GM21723 (cell line): ENCODE data around the gene SPSB1.

ENCODE experiments used
- ATAC-seq: cut with Tn5 transposase; IDR thresholded peaks from one replicate; pipeline ENCODE4 v1.9.1; 2021; ENCODE audit warnings: mild to moderate bottlenecking, moderate library complexity; ENCODE audit not compliant: unreplicated experiment

SPSB1 gene

GRCh38 chr1:9278585-9279153, 14.0 kb upstream of the SPSB1 start:
- no peak for ATAC-seq

DNA sequence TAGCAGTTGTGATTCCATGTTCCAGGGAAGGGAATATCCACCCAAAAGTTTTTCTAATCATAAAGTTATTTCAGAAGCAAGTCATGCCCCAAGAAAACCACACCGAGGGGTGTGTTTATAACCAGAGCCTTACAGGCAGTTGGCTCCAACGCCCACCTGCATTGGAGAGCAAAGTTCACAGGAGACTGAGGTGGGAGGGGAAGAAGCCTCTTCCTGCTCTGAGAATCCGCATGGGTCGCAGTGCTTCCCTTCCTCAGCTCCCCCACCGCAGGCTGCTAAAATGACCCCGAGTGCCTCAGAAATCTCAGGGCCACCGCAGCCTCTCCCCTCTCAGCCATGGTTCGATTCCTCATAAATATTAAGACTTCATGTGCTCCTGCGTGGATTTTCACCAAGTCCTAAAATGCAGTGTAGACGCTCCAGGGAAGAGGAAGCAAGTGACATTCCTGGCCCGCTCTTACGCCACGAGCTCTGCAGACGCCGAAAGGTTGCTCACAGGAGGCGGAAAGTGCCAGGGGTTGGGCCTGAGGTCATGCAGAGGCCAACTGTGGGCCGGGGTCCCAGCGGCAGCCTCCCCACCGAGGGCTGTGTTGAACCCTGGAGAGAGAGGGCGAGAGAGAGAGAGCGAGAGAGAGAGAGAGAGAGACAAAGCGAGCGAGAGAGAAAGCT, 13.4 kb upstream of the SPSB1 start:
- no peak for ATAC-seq

DNA sequence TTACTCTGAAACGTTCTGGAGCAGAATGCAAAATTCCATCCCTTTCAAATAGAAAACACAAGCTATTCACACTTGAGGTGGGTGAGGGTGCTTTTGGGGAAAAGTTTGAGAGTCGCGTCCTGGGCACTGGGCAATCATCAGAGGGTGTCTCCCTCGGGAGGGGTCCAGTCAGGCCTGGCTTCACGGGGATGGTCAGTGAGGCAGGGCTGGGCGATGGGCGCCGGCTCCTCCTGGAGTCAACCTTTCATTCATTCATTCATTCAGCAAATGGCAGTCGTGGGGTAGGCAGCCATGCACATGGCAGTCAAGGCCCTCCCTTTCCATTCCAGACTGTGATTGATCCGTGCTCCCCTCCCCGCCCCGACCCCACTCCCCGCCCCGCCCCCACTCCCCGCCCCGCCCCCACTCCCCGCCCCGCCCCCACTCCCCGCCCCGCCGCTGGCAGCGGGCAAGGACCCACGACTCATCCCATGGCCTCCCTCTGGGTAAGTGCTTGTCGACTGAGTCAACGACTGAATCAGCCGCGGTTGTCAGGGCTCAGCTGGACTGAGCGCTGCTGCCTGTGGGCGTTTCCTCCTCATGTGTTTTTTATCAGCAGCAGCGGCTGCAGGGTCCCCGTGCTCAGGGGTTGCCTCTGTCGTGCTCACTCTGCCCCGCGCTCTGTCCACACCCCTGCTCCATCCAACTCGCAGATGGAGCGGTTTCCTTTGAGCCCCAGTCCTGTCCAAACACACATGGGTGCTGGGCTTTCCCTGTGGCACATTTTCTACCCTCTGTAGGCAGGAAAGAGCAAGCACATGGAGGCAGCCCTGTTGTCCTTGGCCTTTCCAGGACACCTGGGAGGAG, 12.5 kb upstream of the SPSB1 start:
- no peak for ATAC-seq

GRCh38 chr1:9281071-9281827, 11.4 kb upstream of the SPSB1 start:
- no peak for ATAC-seq

GRCh38 chr1:9281908-9282695, 10.6 kb upstream of the SPSB1 start:
- ATAC-seq = no peak

- no peak for ATAC-seq
Measured at GRCh38 chr1:9282696-9282955, 10.1 kb upstream of the SPSB1 start.

DNA sequence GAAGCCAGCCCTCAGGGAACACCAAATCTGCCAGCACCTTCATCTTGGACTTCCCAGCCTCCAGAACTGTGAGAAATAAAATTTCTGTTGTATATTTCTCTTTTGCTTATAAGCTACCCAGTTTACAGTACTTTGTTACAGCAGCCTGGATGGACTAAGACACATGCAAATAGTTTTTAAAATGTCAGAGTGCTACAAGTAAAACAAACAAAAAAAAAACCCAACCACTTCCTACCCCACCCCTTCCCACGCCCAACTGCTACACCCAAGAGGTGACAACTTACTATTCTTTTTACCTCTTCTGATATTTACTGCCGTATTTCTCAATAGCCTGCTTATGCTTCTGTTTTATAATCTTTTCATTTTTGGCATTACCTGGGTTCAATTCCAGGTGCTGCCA, 8.6 kb upstream of the SPSB1 start:
- ATAC-seq = no peak

- no peak for ATAC-seq
Measured at GRCh38 chr1:9286556-9286955, 6.1 kb upstream of the SPSB1 start.

GRCh38 chr1:9289090-9289534, 3.6 kb upstream of the SPSB1 start:
- no peak for ATAC-seq

DNA sequence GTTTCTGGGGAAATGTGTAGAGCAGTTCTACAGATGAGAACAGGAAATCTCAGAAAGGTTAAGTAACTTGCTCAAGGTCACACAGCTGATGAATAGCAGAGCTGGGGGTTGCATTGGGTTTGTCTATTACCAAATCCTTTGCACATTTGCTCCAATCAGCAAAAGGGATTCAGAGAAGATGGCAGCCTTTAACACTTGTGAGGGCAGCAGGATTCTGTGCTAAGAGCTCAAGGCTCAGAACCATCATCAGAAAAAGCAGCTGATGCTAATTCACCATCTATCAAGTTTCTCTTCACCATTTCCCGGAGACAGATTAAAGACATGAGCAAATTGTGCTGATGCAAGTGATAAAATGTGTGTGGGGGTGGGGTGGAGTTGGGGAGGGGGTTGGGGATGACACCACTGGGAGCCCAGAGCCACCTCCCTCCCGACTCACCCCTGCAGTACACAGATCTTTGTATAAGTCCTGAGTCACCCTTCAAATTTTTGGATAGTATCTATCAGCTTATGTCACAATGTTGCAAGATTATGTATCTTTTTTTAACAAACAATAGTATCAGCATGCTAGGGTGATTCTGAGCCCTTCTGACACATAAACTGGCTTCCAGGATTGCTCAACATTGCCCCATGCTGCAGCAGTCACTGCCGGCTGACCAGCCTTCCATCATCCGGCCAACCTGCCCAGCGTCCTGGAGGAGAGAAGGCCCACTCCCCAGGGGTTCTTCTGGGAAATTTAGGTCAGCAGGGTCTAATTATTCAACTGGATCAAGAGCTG, 2.8 kb upstream of the SPSB1 start:
- no peak for ATAC-seq

DNA sequence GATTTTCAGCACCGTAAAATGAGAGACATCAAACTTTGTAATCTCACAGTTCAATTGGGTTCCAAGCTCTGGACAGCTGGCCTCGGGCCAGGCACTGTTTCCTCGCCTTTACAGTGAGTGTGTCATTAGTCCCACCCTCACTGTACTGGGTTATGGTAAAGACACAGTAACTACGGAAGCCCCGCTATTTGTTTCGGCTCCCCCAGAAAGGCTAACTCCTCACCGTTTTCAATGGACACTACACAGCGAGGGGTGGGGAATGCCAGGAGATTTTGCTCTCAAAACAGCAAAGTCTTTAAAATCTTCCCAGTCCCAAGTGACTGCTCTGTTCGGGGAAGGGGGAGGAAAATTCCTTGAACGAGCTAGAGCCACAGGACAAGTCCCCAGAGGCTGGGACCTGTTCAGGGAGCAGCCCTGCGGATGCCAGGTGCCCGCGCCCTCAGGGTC, 757 bp upstream of the SPSB1 start:
- ATAC-seq = no peak

DNA sequence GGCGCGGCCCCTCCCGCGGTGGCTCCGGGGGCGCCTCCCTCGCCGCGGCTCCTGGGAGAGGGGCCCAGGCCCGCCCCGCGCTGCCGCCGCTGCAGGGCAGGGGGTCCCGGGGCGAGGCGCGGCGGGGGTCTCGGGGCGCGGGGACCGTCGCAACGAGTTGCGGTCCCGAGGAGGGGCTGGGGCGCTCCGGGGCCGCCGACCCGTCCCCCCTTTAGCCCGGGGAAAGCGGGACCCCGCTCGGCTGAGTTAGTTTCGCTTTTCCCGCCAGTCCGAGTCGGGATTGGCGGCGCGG, 493 bp downstream of the SPSB1 start:
- ATAC-seq = no peak

GRCh38 chr1:9293533-9294404, 1.1 kb downstream of the SPSB1 start:
- no peak for ATAC-seq

DNA sequence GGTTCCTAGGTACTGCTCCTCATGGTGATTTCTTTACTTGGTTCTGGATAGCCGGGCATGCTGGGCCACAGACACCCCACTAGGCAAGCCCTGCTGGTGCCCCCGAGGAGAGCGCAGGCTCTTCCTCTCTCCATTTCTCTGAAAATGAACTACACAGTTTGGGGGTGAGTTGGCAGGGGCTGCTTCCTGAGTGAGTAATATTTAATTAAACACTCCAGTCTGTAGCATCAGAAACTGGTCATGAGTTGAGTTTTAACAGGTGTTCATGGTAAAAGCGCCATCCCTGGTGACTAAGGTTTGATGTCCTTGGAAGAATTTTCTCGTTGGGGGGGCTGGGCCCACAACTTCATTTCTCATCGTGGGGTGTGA, 1.7 kb downstream of the SPSB1 start:
- ATAC-seq = no peak

DNA sequence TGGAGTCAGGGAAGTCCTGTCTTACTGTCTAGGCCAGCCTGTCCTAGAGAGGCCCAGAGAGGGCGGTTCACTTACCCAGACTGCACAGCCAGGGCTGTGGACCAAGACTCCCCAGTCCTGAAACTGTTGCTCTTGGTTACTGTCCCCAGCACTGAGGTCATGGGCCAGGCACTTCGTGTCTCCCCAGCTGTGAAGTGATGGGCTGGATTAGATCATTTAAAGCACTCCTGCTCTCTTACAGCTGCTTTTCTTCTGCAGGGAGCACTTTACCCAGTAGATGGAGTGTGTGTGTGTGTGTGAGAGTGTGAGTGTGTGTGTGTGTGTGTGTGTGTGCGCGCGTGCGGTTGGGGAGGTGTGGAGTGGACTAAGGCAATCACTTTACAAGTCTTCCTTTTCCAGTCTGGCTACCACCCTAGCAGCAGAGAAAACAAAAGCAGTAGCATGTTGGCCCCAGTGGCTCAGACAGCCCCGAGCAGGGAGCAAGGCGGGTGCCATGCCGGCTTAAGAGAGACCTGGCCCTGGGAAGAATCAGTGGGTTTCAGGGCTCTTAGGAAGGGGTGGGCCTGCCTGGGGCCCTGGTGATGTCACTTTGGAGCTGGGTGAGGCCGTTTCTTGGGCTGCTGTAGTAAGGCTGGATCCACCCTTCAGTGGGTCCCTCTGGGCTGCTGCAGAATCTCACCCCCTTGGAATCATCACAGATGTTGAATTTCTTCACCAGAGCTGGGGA, 2.4 kb downstream of the SPSB1 start:
- no peak for ATAC-seq

GRCh38 chr1:9295884-9296283, 3.2 kb downstream of the SPSB1 start:
- ATAC-seq = no peak

DNA sequence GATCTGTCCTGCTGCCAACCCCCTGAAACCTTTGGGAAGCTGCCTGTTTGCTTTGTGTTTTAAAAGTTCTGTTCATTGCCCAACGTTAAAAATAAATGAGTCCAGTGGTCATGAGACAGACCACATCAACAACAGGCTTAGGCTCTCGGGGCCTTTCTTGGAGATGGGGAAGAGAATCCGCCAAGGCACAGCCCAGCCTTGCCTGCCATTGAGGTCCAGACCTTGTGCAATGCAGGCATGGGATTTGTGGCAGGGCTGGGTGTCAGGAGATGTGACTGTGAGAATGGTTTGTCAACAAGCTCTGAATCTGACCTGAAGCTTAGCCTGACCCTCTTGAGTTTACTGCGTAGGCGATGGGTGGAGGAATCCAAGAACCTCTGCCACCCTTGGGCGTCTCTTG, 4.2 kb downstream of the SPSB1 start:
- ATAC-seq = no peak

GRCh38 chr1:9297831-9298230, 5.1 kb downstream of the SPSB1 start:
- no peak for ATAC-seq

- ATAC-seq = no peak
Measured at GRCh38 chr1:9298282-9298681, 5.6 kb downstream of the SPSB1 start.
